Measurements from ENCODE around the gene ARMH1.

DNA sequence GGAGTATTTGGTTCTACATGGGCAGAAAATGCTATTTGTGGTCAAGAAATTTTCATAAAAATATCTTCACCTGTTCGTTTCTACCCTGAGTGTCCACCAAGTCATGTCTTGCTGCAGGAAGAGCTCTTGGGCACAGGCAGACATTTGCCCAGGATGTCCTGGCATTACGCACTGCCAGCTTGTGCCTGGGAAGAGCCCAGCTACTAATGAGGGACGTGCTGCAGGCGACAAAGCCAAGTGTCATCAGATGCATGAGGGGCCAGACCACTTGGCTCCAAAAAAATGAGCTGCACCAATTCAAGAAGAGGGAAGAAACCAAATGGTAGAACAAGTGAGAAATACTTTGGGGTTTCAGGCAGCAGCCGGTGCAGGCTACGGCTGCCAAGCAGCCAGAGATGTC lies 43.6 kb downstream of the ARMH1 start:
- TF ChIP-seq MYC (IDR thresholded peaks at IDR 0.05; ENCODE audit: low read depth, low read length) (no peak), POLR2A (IDR thresholded peaks at IDR 0.05; ENCODE audit: extremely low read depth, insufficient read length) (no peak)
- TF ChIP-seq, protein P1, sequence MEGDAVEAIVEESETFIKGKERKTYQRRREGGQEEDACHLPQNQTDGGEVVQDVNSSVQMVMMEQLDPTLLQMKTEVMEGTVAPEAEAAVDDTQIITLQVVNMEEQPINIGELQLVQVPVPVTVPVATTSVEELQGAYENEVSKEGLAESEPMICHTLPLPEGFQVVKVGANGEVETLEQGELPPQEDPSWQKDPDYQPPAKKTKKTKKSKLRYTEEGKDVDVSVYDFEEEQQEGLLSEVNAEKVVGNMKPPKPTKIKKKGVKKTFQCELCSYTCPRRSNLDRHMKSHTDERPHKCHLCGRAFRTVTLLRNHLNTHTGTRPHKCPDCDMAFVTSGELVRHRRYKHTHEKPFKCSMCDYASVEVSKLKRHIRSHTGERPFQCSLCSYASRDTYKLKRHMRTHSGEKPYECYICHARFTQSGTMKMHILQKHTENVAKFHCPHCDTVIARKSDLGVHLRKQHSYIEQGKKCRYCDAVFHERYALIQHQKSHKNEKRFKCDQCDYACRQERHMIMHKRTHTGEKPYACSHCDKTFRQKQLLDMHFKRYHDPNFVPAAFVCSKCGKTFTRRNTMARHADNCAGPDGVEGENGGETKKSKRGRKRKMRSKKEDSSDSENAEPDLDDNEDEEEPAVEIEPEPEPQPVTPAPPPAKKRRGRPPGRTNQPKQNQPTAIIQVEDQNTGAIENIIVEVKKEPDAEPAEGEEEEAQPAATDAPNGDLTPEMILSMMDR (IDR thresholded peaks at IDR 0.05; ENCODE audit: low read depth, low read length), result no peak
- TF ChIP-seq, protein P2, sequence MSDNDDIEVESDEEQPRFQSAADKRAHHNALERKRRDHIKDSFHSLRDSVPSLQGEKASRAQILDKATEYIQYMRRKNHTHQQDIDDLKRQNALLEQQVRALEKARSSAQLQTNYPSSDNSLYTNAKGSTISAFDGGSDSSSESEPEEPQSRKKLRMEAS (IDR thresholded peaks at IDR 0.05; ENCODE audit: low read depth, low read length), result no peak
